Endometrial microvascular endothelial cells (primary cell): ENCODE data around the gene TEX261. TPM values are rescaled to one million over a fixed set of nuclear protein-coding genes. Genes with fewer than 3 reads are reported as not detected.

Experiments used
- in situ Hi-C: cut with HindIII; loops from 2 replicates; pipeline ENCODE4 v1.10.0; 2017; ENCODE audit warnings: low sequenced_read_pairs, low pct_unique_long_range_greater_than_20kb; ENCODE audit errors: inconsistent ontology term
- total RNA-seq: library from RNA; depleted of rRNA; stranded (reverse); fragments of >200 nt; gene quantifications from one replicate; pipeline ENCODE4 v1.2.3, GENCODE V29; 2015; ENCODE audit errors: inconsistent ontology term

Gene TEX261
- total RNA-seq, 1 donor from 2014 or later = 88.5 TPM

DNA sequence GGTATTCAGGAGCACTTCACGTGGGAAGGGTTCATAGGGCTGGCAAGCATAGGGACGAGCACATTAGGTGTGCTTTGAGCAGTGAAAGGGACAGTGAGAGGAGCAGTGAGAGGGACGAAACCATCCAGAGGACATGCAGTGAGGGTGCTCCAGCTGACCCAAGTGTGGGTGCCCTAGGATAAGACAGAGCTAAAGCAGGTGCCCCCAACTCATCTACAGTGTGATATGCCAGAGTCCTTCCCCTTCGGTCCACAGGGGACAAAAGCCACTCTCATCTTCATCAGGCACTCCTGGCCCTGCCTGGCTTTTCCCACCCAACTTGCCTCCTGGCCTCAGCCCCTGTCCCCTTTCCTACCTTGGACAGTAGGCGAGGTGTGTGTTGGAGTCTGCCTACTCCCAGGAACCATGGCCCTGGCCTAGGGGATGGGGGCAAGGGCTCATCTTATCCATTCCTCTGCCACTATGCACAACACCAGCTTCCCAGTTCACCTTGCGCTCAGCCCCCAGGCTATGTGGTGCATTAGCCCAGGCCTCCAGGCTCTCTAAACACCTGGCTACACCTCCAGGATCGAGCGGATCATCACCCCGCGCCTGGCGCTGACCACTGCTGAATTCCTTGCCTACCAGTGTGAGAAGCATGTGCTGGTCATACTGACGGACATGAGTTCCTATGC is 32.3 kb downstream of the TEX261 start:
- in situ Hi-C loops = no loop called here

DNA sequence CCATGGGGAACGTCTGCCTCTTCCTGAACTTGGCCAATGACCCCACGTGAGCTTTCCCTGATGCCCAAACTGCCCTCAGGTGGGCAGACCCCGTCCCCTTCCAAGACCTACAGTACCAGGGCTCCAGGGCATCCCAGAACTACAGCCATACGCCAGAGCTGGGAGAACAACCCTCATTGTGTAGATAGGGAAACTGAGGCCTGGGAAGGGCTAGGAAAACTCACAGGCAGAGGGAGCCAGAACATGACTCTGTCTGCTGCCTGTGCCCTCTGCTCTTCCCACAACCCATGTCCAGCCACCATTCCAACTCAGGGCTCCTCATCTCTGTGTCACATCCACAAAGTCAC is 33.1 kb downstream of the TEX261 start:
- in situ Hi-C loops = no loop called here

DNA sequence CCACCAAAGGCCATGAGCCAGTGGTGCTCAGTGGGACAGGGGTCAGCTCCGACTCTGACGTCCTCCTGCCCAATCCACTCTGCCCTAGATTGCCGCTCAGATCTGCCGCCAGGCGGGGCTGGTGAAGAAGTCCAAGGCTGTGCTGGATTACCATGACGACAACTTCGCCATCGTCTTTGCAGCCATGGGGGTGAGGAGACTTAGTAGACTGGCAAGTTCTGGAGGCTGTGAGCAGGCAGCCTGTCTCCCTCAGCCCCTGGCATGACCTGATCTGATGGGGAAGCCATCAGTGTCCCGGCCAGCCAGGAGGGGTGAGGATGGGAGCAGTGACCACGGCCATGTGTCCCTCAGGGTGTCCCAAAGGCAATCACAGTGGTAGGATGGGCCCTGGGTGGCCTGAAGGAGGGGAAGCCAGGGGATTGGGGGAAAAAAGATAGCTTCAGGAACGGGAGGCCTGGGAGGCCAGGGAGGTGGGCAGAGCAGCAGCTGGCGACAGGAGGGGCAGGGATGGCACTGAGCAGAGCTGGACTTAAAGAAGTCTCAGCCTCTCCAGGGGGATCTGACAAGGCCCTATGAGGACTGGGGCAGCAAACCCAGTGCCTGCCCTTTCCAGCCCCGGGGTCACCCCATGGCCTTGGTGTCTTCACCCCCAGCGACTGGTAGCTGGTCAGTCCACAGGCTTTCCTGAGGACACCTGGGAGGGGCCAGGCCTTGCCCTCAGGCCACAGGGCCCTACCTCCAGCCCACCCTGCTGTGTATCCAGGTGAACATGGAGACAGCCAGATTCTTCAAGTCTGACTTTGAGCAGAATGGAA is 33.6 kb downstream of the TEX261 start:
- in situ Hi-C loops = no loop called here

DNA sequence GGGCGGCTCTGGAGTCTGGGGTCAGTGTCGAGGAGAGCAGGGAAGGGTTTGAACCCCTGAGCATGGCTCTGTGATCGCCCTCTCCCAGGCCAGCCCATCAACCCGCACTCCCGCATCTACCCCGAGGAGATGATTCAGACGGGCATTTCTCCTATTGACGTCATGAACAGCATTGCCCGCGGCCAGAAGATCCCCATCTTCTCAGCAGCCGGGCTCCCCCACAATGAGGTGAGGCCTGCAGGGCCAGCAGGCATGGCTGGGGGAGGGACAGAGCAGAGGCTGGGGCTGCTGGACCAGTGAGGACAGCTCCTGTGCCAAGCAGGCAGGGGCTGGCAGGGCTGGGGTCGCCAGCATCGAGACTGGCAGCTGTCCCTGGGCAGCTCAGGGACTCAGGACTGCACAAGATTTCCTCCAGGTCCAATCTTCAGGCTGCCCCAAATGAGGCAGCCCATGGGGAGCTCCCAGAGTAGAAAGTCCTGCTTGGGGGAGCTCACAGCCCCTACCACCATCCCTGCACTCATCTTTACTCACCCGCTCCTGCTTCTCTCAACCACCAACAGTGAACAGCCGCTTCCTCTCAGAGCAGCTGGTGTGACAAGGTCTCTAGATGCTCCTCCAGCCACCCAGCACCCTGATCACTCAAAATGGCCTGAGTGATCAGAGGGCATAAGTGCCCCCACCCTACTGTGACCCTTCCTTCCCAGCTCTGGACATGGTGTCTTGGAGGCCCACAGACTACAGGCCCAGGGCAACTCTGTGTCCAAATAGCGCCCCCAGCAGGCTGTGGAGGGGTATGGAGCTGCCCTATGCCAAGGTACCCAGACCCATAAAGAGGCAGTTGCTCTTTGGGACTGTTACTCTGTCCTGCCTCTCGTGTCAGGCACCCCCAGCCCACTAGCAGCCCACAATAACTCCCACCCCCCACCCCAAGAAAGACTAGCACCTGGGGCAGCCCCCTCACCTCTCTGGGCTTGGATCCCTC is 34.5 kb downstream of the TEX261 start:
- in situ Hi-C loops = no loop called here

DNA sequence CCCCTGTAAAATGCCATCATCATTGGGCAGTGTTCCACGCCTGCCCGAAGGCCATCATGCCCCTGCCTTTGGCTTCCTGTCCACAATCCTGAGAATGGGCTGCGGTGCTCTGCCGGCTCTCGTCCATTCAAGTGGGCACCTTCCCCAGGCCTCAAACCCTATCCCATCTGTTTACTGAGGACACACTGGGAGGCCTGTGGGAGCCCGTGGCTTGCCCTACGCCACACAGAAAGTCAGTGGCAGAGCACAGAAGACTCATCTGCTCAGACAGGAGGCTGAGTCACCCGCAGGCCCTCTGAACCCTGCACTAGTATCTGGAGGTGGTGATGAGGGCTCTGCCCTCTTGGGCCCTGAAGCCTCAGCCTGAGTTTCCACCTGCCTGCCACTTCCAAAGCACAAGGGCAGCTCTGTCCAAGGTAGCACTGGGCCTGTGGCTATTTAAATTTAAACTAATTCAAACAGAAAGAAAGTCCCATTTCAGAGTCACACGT is 35.4 kb downstream of the TEX261 start:
- in situ Hi-C loops = no loop called here

DNA sequence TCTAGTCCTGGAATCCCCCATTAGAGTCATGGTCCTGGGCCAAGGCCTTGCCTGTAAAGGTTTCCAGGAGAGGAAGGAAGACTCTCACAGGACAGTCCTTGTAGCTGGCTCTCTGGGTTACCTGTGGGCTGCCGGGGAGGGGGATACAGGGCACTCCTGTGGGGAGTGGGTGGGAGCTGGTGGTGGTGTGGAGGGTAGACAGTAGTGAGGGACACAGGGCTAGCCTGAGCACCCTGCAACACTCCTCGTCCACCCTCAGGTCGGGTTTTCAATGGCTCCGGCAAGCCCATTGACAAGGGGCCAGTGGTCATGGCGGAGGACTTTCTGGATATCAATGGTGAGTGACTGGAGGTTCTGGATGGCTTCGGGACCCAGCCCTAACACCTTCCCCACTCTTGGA is 35.9 kb downstream of the TEX261 start:
- in situ Hi-C loops = no loop called here

DNA sequence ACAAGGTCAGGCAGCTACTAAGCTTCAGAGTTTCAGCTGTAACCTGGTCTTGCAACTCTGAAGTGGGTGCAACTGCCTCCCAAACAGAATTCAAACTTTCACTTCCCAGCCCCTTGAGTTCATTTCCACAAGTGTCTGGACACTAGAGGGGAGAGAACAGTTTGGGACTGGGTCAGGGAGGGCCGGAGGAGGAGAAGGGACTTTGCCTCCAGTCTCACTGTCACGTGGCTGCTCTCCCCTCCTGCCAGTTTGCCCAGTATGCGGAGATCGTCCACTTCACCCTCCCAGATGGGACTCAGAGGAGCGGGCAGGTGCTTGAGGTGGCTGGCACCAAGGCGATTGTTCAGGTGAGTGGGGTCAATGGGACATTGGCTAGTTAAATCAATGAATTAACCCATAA is 36.9 kb downstream of the TEX261 start:
- in situ Hi-C loops = no loop called here

DNA sequence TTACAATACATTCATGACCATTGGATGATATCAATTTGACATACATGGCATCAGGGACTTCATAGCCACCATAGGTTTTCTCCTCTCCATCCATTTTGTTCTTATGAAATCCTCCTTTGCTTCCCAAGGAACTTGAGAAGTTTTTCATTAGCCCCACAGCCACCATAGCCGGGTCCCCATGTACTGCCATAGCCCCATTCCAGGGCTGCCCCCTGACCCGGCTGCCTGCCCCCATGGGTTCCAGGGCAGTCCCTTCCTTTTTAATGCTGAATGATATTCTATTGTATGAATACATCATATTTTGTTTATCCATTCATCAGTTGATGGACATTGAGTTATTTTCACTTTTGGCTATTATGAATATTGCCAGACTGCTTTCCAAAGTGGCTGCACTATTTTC is 38.5 kb downstream of the TEX261 start:
- in situ Hi-C loops = no loop called here

DNA sequence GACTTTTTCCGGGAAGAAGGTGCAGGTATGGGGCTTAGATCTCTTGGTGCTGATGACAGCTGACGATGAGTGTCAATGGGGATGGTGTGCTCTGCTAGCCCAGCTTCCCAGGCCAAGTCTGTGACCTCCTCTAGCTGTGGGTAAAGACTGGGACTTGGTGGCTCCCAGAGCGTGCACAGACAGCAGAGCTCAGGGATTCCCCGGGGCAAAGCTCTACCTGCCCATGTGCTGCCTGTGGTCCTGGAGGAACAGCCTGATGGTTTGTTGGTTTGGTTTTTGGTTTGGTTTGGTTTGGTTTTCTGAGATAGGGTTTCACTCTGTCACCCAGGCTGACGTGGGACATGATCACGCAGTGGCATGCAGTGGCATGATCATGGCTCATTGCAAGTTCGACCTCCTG is 39.8 kb downstream of the TEX261 start:
- in situ Hi-C loops = no loop called here

DNA sequence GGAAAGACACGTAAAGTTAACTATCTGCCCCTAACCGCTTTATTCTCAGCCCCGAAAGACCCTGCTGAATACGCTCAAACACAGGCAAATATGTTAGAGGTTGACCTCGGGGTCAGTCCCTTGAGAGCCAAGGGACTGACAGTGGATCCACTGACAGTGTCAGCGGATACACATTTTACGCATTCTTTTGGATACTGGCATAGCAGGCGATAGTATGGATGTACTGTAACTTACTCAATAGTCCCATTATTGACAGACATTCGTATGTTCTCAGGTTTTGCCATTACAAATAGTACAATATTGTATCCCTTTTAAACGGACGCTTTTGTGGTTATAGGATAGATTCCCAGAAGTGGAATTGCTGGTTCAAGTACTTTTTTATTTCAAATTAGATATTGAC is 45.6 kb downstream of the TEX261 start:
- in situ Hi-C loops = no loop called here

DNA sequence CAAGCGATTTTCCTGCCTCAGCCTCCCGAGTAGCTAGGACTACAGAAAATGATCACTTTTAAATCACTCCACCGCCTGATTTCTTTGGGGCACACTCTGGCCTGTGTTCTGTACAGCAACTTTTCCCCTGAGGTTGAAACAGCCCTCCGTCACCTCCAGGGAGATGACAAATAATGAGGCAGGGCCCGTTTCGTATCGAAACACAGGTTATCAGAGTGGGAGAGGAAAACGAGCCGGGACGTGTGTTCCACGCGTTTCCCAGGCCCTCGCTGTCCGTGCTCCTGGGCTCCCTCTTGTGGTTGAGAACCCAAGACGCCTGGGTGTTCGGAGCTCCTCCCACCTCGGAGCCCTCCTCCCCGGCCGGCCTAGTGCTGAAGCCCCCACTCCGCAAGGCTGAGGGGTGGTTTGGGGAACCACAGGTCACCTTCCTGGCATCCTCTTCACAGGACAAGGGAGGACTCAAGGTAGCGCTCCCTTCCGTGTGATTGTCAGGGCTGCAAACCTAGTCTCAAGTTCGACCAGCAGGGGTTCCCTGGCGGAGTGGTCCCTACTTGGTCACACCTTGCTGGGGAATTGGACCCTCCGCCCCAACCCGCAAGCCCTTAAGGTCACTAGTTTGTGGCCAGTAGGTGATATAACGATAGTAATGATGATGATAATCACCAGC is 46.2 kb downstream of the TEX261 start:
- in situ Hi-C loops = no loop called here

DNA sequence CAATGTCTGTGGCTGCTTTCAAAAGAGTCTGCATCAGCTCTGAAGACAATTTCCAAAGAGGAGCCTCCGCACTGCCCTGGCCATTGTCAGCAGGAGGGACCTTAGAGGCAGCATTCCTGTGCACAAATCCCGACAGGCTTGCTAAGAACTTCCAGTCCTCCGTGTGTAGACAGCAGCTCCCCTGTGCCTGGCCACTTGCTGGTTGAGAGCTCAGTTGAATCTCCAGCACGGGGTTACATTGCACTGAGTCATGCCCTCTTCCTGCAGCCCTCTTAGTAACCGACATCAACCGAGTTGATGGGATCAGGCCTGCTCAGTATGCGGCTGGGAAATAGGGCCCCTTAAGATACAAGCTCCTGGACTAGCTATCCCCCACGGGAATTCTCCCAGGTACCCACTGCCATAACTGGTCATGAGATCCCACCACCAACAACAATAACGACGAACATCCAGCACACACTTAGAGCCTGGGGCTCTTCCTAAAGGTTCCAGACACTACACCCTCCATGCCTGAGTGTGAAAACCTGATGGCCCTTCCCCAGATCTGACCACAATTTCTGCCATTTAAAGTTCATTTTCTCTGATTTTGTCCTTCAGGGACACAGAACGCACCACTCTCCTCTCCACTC is 47.0 kb downstream of the TEX261 start:
- in situ Hi-C loops = no loop called here

DNA sequence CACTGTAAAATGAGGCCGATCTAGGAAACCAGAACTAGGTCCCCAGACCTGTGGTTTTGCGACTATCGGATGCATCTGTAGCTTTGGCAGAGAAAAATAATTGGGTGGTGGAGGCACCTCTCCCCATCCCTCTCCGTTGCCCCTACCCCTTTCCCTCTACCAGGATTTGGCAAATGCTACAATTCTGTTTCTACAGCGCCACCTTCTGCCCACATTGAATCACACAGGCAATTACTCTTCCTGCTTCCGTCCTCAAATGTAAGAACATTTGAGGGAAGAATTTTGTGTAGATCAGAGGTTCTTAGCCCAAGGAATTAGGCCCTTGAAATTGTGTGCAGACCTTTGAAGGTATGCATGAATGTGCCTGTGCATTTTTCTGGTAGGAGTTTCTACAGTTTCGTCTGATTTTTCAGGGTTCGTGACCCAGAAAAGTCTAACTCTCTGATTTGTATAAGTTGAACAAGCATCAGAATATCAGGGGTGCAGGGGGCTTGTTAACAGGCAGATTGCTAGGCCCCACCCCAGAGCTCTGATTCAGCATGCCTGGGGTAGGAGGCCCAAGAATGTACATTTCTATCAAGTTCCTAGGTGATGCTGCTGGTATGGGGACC is 47.7 kb downstream of the TEX261 start:
- in situ Hi-C loops = no loop called here

DNA sequence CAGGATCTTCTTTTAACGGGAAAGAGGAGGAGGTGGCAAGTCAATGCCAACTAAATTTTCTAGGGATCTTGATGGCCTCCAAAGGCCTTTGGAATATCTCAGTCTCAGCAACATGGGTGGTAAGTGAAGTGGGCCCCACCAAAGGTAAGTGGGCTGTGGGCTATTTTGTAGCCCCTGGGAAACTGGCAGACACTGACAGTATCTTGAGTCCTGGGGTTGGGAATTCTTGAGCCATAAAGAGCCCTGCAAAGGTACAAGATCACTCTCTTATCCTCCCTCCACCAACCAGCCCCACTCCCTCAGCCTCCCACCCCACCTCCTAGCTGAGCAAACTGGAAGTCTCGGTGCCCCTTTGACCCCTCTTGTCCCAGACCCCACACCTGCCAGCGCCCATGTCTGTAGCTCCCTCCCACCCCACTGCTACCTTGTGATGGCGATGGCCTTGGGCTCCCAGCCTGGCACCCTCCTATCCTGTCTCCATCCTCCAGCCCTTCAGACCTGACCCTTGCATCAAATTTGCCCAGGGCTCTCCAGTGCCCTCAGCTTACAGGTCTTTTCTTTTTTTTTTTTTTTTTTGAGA is 50.5 kb downstream of the TEX261 start:
- in situ Hi-C loops = no loop called here

DNA sequence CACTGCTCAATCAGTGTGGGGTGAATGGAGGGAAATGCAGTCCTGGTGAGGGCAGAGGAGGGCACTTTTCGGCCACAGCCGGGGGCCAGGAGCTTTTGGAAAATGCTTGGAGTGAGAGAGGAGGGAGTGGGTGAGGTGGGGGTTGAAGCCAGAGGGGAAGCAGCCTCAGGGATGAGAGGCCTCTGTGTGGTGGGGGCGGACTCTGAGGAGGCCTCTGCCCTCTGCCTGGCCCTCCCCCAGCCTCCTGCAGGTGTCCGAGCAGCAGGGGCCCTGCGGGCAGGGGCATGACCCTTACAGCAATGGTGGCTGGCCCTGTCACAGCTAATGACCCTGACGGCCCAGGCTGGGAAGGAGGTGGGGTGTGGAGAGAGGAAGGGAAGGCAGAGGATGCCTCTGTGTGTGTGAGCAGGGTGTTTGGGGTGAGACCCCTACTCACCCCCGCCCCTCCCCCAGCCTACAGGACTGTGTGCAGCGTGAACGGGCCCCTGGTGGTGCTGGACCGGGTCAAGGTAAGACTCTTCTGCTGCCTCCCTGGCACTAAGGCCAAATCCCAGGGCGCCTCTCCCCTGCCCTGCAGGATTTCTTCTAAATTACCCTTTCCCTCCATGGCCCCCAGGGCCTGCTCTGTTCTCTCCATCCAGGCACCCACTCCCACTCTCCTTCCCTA is 51.3 kb downstream of the TEX261 start:
- in situ Hi-C loops = no loop called here

DNA sequence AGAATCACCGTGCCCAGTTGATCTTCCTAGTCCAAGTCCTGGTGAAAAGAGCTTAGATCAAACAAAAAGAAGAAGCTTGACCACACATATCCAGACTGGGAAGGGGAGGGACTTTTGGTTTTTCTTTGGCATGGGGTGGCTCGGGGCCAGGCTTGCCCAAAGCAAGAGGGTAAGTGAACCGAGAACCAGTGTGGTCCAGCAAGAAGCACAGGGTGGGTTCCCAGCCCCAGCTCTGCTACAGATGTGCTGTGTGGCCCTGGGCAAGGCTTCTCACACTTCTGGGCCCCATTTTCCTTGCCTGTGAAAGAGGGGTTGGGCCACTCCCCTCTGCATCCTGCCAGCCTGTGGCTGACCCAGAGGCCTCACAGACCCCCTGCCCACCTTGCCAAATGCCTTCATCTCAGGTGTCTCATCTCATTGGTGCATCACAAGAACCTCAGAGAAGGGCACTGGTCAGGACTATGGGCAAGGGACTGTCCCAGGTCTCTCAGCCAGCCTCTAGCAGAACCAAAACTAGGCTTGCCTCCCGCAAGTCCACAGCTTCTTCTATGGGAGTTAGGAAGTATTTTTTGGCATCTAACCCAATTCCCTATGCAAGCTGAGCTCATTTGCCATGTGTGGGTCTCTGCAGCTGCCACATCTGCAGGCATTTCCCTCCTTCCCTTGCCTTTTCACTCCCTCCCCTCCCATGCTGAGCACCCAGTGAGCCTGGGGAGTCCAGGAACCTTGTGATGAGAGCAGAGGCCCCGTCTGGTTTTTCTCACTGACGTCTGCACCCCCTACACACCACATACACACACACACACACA is 52.1 kb downstream of the TEX261 start:
- in situ Hi-C loops = no loop called here
